ENCODE measurements around the gene GSG1L. TPM values are rescaled to one million over a fixed set of nuclear protein-coding genes. Genes with fewer than 3 reads are reported as not detected.

GSG1L gene
- total RNA-seq, 2 experiments from 2014 or later: not detected

- Mint-ChIP-seq H3K36me3 (ENCODE audit: low read depth) (peaks cover 55% of the 10 kb centered on the region), H3K27ac (no peak overlapping the region)
- CTCF ChIA-PET: interaction anchor here (1.3 kb wide), 2 partner anchors 12 to 118 kb away, joined by 3 read pairs; no protein-coding TSS in a partner anchor
Observed at GRCh38 chr16:28098959-28099945, 35.7 kb upstream of the GSG1L start.

DNA sequence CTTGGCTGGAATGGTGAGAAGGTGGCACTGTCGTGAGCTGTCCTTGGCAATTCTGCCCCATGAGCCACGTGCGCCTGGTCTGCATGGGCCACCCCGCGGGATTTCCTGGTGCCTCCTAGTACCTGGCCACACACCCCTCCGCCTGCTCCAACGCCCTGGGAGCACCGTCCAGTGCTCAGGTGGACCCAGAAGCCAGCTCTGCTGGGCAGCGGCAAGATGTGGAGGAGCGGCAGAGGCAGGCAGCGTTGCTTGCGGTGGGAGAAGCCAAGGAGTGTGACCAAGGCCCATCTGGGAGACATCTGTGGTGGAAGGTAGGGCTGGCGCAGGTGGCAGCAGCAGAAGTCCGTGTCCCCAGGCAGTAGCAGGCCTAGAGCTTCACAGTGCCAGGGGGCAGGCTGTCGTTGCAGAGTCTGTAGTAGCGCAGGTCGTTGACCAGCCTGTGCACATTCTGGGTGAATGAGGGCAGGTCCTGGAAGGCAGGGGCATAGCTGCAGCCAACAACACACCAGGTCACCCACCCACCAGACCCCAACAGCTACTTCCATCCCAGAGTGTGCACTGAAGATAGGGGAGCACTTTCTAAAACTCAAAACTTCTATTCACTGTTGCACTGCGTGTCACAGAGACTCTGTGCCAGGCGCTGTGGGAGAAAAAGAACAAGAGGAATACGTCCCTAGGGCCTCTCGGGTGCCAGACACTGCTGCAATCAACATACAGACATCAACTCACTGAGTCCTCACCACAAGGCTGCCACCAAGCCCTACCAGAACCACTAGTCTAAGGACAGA, 34.9 kb upstream of the GSG1L start:
- no peaks in the 10 kb centered on the region for H3K27me3 Mint-ChIP-seq

More at GRCh38 chr16:28098959-28099945, 35.7 kb upstream of the GSG1L start:
- POLR2A ChIA-PET: interaction anchor here (0.6 kb wide), 2 partner anchors 9 to 83 kb away, joined by 3 to 4 read pairs; no protein-coding TSS in a partner anchor
- H3K4me3 Mint-ChIP-seq: no peak overlapping the region
- no peaks in the 10 kb centered on the region for H3K27me3 Mint-ChIP-seq
- TF ChIP-seq CTCF (IDR thresholded peaks at IDR 0.05): no peak
- no peak for DNase-seq
- no peak for ATAC-seq
- intact Hi-C loops (cut with micrococcal nuclease): no loop called here
- H3K9me3 Mint-ChIP-seq: no peaks in the 10 kb centered on the region
- no peaks in the 10 kb centered on the region for H3K4me1 Mint-ChIP-seq (ENCODE audit: low read depth)

DNA sequence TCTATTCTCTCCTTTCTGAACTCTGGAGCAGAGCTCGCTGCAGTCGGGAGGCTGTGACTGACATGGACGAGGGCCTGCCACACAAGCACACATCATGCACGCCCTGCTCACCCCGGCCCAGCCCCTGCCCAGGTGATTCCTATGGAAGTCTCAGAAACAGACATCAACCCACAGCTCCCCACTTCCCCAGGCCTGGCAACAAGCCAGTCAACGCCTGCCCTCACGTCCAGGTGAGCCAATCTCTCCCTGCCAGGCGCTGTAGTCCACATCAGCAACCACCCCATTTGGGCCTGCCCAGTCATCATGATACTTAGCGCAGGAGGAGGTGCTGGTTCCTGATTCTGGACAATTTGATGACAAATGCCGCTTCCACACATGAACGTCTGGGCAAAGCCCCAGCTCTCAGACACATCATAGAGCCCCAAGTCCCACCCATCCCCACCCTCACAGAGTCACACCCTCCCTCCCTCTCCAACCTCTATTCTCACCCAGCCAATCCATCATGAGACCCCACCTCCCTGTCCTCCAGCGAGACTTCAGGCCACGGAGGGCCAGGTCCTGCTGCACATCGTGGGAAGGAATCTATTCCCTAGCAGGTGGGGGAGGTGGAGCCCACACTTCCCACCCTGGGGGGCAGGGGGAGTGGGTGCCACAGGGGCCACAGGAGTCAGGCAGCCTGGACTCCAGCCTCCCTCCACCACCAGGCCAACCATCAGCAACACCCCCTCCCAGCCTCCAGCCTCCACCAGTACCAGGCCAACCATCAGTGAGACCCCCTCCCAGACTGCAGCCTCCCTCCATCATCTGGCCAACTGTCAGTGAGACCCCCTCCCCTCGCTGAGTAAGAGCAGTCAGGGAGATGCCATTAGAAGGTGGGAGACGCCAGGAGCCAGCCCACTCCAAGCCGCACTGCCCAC, 33.7 kb upstream of the GSG1L start:
- no peak for TF ChIP-seq CTCF (IDR thresholded peaks at IDR 0.05)
- peaks cover 38% of the 10 kb centered on the region for H3K36me3 Mint-ChIP-seq (ENCODE audit: low read depth)
- ATAC-seq: no peak
- no peak overlapping the region for H3K4me3 Mint-ChIP-seq
- intact Hi-C loops (cut with micrococcal nuclease): no loop called here
- CTCF ChIA-PET: no interaction called here
- no peaks in the 10 kb centered on the region for H3K4me1 Mint-ChIP-seq (ENCODE audit: low read depth)
- DNase-seq: no peak
- no peaks in the 10 kb centered on the region for H3K9me3 Mint-ChIP-seq
- POLR2A ChIA-PET: no interaction called here
- H3K27ac Mint-ChIP-seq: no peak overlapping the region
- no peaks in the 10 kb centered on the region for H3K27me3 Mint-ChIP-seq

More for the DNA sequence above, 34.9 kb upstream of the GSG1L start:
- no peak for DNase-seq
- intact Hi-C loops (cut with micrococcal nuclease): no loop called here
- Mint-ChIP-seq H3K27ac (no peak overlapping the region), H3K4me1 (ENCODE audit: low read depth) (no peaks in the 10 kb centered on the region), H3K9me3 (no peaks in the 10 kb centered on the region), H3K4me3 (no peak overlapping the region), H3K36me3 (ENCODE audit: low read depth) (peaks cover 46% of the 10 kb centered on the region)
- ATAC-seq: no peak
- no peak for TF ChIP-seq CTCF (IDR thresholded peaks at IDR 0.05)
- ChIA-PET CTCF (interaction anchor here (1.3 kb wide), 1 partner anchor 13 kb away, joined by 3 read pairs; no protein-coding TSS in a partner anchor), POLR2A (interaction anchor here (0.6 kb wide), 1 partner anchor 10 kb away, joined by 4 read pairs; no protein-coding TSS in a partner anchor)

GRCh38 chr16:28093385-28093725, 29.8 kb upstream of the GSG1L start:
- CTCF ChIA-PET: interaction anchor here (1.5 to 2.0 kb wide), 2 partner anchors 23 to 125 kb away, joined by 4 to 8 read pairs; no protein-coding TSS in a partner anchor
- no peak for TF ChIP-seq CTCF (IDR thresholded peaks at IDR 0.05)
- intact Hi-C loops (cut with micrococcal nuclease): no loop called here
- DNase-seq: no peak
- Mint-ChIP-seq H3K27me3 (no peaks in the 10 kb centered on the region), H3K36me3 (ENCODE audit: low read depth) (peaks cover 14% of the 10 kb centered on the region), H3K4me1 (ENCODE audit: low read depth) (peaks cover 4% of the 10 kb centered on the region), H3K4me3 (no peak overlapping the region), H3K9me3 (no peaks in the 10 kb centered on the region), H3K27ac (no peak overlapping the region)
- POLR2A ChIA-PET: no interaction called here
- ATAC-seq: no peak

Data from activated CD8-positive, alpha-beta T cell treated with anti-CD3 and anti-CD28 coated beads for 36 hours (primary cell).